NK-92 (cell line): ENCODE data around the gene ATP13A3.

Experiments
- DNase-seq: peaks from one replicate; lab custom pipeline; 2025; ENCODE audit not compliant: unreplicated experiment; lab: John Stamatoyannopoulos, UW

ATP13A3 gene

DNA sequence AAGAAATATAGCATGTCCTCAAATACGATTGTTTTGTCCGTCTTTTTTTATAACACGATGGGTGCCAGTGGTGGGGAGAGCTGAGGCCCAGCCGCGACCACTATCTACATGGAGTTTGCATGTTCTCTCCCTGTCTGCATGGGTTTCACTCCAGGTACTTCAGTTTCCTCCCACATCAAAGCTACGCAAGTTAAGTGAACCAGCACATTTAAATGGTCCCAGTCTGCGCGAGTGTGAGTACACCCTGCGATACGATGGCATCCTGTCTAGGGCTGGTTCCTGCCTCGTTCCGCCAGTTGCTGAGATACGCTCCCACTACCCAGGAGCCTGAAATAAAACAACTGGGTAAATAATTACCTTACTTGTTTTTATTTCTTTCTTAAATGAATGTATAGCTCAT lies 40.6 kb downstream of the ATP13A3 start:
- DNase-seq, result no peak

DNA sequence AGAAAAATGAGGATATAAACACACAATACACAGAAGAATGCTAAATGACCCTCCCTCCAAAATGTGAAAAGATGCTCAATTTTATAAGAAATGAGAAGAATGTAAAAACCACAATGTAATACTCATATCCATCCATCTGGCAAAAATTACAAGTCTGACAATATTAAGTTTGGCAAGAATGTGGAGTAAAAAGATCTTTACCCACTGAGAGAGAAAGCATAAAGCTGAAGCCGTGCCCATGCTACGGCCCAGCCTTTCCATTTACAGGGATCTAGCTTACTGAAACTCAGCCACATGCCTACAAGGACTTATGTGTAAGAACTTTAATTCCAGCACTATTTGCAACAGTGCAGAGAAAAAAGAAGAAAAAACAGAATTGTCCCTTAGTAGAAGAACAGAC lies 42.9 kb downstream of the ATP13A3 start:
- no peak for DNase-seq

DNA sequence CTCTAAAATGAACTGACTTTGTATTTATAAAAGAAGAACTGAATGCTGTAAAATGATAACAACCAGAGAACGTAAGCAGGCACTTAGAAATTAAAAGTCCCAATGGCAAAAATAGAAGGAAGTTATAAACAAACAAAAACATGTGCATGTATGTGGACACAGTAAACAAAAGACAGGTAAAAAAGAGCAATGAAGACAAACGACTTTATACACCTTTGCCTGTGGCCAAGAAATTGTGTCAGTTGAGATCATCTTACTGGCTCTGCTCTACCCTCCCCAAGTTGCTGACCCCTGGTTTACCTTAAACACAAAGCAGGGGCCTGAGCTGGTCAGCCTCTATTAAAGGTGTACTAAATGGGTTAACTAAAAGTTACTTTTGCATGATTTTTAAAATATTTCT lies 46.0 kb downstream of the ATP13A3 start:
- DNase-seq, result no peak

- DNase-seq, result no peak
Observed at GRCh38 chr3:194439881-194440550, 46.8 kb downstream of the ATP13A3 start.

DNA sequence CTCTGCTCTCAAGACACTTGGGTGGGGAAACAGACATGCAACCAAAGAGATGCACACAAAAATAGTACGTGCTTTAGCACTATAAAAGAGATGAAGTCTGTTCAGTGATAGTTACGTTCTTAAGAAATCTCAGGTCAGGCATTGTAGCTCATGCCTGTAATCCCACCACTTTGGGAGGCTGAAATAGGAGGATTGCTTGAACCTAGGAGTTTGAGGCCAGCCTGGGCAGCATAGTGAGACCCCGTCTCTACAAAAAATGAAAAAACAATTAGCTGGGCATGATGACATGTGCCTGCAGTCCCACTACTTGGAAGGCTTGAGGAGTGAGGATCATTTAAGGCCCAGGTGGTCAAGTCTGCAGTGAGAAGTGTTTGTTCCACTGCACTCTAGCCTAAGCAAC lies 52.3 kb downstream of the ATP13A3 start:
- DNase-seq, result no peak

- no peak for DNase-seq
Observed at GRCh38 chr3:194431554-194431953, 55.2 kb downstream of the ATP13A3 start.

DNA sequence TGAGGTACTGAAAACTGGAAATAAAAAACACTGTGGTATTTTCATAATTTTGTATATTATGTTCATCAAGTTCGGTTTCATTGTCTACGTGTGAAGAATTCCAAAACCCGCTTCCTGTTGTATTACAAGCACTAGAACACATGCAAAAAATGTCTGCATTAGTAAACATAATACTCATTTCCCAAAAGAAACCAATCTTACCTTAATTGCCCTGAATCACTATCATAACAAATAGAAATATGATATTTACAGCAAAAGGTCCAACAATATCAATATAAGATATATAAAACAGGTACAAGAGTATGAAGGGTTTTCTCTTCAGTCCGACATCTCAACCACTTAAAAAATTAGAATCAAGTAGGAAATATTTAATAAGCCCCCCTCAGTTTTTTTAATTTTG lies 61.4 kb downstream of the ATP13A3 start:
- no peak for DNase-seq

DNA sequence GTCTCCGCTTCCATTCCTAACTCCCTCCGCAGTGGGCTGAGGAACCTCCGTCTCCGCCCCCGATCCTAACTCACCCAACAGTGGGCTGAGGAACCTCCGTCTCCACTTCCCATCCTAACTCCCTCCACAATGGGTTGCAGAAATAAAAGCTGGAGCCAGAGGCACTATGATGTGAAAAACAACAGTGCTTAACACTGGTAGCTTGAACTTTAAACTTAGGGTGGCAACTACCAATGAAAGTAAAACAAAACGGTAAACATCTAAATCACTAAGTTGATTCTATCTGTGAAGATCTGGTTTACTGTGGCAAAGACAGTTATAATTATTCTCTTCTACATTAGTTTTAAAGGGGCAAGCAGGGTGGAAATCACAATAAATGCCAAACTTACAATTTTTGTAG lies 61.8 kb downstream of the ATP13A3 start:
- DNase-seq, result no peak

DNA sequence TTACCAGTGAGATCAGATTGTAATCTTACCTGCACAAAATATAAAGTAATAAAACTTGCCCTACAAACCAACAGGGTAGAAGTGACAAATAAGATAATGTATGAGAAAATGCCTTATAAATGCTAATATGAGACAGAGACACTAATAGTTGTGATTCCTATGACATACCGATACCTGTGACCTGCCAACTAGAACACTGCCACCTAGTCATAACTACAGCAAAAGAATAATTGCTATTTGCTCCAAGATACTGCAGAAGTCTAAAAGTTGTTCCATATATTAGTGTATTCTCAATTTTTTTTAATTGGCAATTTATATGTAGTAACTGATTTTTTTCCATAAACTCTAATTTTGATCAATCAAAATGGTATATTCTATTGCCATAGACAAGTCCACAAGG lies 62.4 kb downstream of the ATP13A3 start:
- DNase-seq, result no peak

GRCh38 chr3:194423317-194423716 lies 63.5 kb downstream of the ATP13A3 start:
- peak; percentile 9 for DNase-seq

GRCh38 chr3:194422188-194422587 lies 64.6 kb downstream of the ATP13A3 start:
- DNase-seq, result no peak

- no peak for DNase-seq
Observed at GRCh38 chr3:194418671-194419070, 68.1 kb downstream of the ATP13A3 start.

DNA sequence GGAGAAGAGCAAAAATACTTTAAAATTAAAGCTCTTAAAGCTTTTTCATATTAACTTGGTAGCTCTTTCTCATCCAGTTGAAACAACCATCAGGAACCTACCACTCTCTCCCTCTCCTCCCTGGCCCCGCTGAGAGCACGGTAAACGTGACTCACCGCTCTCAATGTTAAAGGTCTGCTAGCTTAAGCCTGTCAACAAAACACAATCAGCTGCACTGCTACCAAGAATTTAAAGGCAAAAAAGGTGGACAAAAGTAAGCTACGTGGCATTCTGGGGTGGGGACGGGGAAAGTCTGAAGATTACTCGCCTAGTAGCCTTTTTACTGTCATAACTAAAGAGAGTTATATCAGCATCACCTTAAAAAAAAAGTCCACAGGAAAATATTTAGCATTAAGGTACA lies 79.4 kb downstream of the ATP13A3 start:
- no peak for DNase-seq

DNA sequence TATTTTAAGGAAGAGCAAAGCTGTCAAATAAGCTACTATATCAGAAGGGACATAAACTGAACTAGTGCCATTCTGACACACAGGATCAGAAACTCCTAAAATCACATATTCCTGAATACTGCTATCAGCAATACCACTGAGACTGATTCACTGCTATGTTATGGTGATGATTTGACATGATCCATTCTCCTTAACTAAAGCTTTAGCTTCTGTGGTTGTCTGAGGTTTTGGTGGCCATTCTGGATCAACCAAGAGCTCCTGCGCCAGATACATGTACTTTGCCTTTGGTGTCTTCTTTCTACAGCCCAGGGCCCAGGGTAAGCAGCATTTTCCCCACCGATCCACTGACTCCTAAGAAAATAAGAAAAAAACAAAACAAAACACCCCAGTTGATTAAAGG lies 81.0 kb downstream of the ATP13A3 start:
- no peak for DNase-seq

DNA sequence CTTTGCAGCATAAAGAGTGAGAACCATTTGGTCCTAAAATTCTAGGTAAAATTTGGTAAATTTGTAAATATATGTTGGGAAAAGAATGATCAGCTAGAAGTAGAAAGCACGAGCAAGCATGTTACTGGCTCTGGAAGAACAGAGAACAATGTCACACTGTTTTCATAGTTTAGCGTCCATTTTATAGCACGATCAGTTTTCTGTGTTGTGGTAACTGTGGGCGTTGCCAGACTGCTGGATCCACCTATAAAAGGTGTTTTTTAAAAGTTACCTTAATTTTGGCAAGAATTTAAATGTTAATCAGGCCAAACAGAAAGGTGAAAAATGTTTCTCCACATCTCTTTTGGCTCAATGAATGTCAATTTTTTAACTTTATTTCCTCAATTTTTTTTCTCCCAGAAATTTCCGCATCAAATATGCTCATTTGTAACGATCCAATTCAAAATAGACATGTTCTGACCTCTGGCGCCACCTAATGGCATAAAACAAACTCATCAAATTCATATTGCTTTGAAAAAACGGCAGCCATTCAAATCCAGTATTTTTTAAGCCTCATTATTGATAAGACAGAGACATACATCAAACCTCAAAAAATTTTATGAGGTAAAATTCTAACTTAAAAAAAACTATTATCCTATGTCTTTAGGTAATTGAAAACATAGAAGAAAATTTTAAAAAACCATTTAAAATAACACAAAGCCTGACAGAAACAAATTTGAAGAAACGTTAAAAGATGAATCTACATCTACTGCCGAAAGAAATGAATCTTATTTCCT lies 82.2 kb downstream of the ATP13A3 start:
- DNase-seq, result no peak

GRCh38 chr3:194401868-194402329 lies 84.9 kb downstream of the ATP13A3 start:
- DNase-seq, result no peak

DNA sequence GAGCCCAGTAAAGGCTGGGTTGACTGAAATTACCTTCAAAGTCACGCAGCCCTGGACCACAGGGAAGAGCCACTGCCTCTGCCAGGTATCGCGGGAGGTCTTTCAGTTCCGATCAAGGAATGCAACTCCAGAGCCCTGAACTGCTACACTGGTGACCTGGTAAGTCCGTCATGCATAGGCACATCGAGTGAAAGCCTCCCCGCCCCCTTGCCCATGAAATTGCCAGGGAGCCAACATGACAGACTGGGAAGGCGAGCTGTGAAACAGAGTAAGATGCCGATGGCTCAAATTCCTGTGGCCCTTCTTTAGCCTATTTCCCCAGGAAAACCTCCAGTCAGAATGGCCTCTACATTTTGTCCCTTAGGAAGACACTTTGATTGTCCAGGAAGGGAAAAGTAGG lies 85.5 kb downstream of the ATP13A3 start:
- DNase-seq, result no peak

- no peak for DNase-seq
Observed at GRCh38 chr3:194399874-194400411, 86.9 kb downstream of the ATP13A3 start.

GRCh38 chr3:194399166-194399565 lies 87.6 kb downstream of the ATP13A3 start, which contains the start of gene GP5:
GP5 (minus strand) TSS chr3:194399266; CDS start chr3:194398282, 984 bp downstream.
- no peak for DNase-seq

DNA sequence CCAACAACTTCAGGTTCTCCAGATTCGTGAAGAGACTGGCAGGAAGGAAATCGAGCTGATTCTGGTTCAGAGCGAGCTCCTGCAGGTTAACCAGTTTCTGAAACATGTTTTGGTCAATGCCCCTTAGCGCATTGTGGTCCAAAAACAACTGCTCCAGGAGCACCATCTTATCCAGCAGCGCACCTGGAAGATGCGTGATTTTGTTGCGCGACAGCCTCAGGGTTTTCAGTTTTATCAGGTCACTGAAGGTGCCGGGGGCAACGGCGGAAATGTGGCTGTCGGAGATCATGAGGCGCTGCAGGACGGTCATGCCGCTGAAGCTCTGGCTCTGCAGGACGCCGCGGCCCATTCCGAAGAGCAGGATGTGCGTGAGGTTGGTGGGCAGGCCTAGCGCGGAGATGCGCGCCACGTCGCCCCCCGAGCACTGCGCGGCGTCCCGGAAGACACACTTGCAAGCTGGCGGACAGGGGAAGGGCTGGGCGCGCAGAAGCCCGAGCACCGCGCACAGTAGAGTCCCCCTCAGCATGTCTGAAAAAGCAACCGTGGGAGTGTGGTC lies 89.0 kb downstream of the ATP13A3 start:
- DNase-seq, result no peak

DNA sequence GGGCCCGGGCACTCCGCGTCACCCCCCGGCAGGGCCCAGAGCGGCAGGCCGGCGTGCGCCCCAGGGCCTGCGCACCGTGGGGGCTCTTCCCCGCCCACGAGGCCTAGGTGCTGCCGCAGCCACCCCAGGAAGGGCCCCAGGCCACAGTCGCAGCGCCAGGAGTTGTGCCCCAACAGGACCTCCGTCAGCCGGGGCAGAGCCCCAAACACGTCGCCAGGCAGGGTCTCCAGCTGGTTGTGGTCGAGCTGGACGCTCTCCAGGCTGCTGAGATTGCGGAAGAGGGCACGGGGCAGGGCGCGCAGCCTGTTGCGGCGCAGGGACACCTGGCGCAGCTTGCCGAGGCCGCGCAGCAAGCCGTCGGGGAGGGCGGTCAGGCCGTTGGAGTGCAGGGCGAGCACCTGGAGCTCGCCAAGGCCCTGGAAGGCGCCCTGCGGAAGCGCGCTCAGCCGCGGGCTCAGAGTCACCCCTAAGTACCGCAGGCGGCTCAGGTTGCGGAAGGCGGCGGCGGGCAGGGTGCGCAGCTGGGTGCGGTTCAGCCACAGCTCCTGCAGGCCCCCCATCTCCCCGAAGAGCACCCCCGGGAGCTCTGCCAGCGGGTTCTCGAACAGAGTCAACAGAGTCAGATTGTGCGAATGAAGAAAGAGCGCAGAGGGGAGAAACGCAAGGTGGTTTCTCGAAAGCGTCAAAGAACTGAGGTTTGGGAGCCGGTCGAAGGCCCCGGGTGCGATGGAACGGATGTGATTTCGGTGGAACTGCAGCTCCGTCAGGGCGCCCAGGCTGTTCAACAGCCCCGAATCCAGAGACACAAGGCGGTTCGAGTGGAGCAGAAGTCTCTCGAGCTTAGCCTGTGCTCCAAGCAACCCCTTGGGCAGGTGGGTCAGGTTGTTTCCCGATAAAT lies 89.7 kb downstream of the ATP13A3 start:
- no peak for DNase-seq
